Neural progenitor cell (in vitro differentiated cells): ENCODE measurements around the gene TRIM39.

Experiments
- EZH2 ChIP-seq: fragments of 200-600 bp; sonication (generic); IDR thresholded peaks from 2 replicates; pipeline ENCODE4 v1.6.1; 2017; ENCODE audit warnings: antibody characterized with exemption, mild to moderate bottlenecking, moderate library complexity
- EZH2phosphoT487 ChIP-seq: fragments of 200-600 bp; sonication (generic); IDR thresholded peaks from 2 replicates; pipeline ENCODE4 v1.6.1; 2017; ENCODE audit warnings: antibody characterized with exemption
- TF ChIP-seq, protein P1 (sequence below): fragments of 200-600 bp; sonication (generic); IDR thresholded peaks from 2 replicates; pipeline ENCODE4 v1.5.1; 2017; ENCODE audit warnings: antibody characterized with exemption, mild to moderate bottlenecking

DNA sequence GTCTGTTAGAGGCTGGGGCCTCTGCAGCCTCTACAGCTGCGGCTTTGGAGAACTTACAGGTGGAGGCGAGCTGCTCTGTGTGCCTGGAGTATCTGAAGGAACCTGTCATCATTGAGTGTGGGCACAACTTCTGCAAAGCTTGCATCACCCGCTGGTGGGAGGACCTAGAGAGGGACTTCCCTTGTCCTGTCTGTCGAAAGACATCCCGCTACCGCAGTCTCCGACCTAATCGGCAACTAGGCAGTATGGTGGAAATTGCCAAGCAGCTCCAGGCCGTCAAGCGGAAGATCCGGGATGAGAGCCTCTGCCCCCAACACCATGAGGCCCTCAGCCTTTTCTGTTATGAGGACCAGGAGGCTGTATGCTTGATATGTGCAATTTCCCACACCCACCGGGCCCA, 2.6 kb downstream of the TRIM39 start:
- TF ChIP-seq, protein P1, sequence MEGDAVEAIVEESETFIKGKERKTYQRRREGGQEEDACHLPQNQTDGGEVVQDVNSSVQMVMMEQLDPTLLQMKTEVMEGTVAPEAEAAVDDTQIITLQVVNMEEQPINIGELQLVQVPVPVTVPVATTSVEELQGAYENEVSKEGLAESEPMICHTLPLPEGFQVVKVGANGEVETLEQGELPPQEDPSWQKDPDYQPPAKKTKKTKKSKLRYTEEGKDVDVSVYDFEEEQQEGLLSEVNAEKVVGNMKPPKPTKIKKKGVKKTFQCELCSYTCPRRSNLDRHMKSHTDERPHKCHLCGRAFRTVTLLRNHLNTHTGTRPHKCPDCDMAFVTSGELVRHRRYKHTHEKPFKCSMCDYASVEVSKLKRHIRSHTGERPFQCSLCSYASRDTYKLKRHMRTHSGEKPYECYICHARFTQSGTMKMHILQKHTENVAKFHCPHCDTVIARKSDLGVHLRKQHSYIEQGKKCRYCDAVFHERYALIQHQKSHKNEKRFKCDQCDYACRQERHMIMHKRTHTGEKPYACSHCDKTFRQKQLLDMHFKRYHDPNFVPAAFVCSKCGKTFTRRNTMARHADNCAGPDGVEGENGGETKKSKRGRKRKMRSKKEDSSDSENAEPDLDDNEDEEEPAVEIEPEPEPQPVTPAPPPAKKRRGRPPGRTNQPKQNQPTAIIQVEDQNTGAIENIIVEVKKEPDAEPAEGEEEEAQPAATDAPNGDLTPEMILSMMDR, result no peak
- no peak for TF ChIP-seq EZH2
- TF ChIP-seq EZH2phosphoT487, result no peak
